HG03571 (cell line): ENCODE results near the gene AK5.
A peak's percentile ranks its signal among the peaks of the same experiment; 100 is the strongest.

Experiments
- ATAC-seq: cut with Tn5 transposase; IDR thresholded peaks from one replicate; pipeline ENCODE4 v1.9.1; 2021; ENCODE audit not compliant: unreplicated experiment

Gene AK5

DNA sequence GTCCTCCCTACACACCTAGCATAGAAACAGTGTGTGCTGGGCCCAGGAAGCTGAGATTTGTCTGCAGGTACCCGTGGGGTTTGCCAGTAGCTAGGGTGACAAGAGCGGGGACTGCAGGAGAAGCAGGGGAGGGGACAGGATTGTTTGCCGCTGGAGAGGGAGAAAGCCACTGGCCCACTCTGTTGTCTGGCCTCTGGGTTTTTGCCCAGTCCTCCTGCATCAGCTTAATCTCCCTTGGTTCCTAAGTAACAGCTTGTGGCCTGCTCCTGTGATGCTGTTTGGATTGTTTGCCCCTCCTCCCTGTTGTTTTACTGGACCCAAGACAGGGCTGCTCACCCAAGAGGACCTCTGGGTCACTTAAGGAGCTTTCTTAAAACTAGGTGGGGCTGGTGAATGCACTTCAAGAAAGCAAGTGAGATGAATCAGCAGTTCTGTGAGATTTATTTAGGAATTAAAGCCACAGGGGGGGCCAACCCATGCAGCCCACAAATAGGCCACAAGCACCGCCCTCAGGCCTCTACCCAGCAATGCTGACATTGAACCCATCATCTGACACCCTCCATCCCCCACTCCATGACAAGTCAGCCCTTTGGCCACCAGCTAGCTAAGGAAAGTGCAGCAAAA lies 257.8 kb downstream of the AK5 start:
- ATAC-seq = no peak

- ATAC-seq = no peak
These were observed 258.8 kb downstream of the AK5 start for GRCh38 chr1:77540501-77541161.

DNA sequence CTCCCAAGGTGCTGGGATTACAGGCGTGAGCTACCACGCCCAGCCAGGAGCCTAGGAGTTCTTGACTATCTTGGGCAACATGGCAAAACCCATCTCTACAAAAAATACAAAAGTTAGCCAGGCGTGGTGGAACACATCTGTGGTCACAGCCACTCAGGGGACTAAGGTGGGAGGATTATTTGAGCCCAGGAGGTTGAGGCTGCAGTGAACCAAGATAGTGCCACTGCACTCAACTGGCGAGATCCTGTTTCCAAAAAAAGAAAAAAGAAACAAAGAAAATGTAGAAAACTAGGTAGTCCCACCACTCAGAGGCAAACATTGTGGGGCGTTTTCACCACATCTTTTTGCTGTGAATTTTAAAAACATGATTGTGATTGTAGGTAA lies 259.3 kb downstream of the AK5 start:
- ATAC-seq = no peak

DNA sequence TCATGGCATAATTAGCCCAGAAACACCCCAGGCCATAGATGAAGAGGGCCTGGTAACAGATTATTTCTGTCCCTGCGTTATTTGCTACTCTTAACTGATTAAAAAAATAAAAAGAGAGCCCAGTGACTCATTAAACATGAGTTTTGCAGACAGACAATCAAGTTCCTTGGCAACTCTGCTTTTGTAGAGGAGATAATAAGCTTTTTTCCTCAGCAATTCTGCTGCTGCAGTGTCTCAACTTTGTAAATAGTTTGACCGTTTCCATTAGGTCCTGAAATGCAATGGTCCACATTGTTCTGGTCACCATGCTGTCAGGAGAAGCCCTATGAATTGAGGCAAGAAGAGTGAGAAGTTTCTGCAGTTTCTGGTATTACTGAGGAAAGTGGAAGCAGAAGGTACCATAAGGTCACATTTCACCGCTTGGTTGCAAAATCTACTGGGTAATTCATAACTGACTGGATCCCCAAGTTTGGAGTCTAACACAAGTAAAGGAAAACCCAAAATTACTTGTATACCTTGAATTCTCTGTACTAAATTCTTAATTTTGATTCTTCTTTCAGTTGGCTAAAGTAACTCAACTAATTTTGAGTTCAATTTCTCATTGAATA lies 261.1 kb downstream of the AK5 start:
- no peak for ATAC-seq

DNA sequence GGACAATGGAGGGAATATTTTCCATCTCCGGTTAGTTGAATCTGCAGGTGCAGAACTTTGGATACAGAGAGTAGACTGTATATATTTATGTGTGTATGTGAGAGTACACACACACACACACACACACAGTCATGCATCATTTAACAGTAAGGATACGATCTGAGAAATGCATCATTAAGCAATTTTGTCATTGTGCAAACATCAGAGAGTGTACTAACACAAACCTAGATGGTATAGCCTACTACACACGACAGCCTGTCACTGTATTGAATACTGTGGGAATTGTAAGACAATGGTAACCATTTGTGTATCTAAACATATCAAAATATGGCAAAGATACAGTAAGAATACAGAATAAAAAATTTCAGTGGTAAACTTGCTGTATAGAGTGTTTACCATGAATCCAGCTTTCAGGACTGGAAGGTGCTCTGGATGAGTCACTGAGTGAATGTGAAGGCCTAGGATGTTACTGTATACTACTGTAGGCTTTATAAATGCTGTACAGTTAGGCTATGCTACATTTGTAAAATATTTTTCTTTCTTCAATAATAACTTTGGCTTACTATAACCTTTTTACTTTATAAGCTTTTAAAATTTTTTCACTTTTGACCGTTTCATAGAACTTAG lies 262.1 kb downstream of the AK5 start:
- no peak for ATAC-seq

GRCh38 chr1:77544845-77545244 lies 263.0 kb downstream of the AK5 start:
- no peak for ATAC-seq

GRCh38 chr1:77545970-77546369 lies 264.2 kb downstream of the AK5 start:
- no peak for ATAC-seq

DNA sequence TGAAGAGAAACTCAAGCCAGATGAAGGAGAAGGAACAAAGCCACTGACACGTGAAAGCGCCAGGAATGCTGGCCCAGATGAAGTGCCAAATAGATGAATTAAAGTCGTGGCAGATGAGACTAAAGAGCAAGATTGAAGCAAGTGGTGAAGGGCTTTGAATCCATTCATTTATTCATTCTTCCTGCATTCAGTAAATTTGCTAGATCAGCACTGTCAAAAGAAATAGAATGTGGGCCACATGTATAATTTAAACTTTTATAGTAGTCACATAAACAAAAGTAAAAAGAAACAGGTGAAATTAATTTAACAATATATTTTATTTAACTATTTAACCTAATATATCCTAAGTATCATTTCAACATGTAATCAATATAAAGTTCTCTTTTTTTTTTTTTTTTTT lies 265.1 kb downstream of the AK5 start:
- no peak for ATAC-seq

- no peak for ATAC-seq
These were observed 266.5 kb downstream of the AK5 start for GRCh38 chr1:77548285-77548684.

DNA sequence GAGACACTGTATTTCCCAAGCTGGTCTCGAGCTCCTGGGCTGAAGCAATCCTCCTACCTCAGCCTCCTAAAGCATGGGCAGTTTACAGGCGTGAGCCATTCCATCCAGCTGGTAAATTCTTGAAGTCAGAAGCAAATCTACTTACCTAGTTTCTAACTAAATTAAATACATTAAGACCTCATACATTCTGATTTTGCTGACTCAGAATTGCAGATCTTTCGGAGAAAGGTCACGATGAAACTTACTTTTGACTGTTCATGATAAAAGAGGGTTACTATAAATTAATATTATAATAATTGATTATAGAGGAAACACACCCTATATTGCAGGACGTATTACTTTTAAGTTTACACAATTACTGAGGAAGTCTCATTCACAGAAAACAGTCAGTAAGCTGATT lies 268.3 kb downstream of the AK5 start:
- ATAC-seq = no peak

DNA sequence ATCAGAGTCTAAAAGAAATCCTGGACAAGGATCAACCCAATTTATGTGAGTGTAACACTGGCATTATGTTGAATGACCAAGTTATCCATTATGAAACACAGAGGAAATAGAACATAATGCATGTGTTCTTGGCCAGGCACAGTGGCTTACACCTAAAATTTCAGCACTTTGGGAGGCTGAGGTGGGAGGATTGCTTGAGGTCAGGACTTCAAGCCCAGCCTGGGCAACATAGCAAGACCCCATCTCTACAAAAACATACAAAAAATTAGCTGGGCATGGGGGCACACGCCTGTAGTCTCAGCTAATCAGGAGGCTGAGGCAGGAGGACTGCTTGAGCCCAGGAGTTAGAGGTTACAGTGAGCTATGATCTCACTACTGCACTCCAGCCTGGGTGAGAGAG lies 270.8 kb downstream of the AK5 start:
- no peak for ATAC-seq

GRCh38 chr1:77553568-77554291 lies 271.9 kb downstream of the AK5 start:
- no peak for ATAC-seq

DNA sequence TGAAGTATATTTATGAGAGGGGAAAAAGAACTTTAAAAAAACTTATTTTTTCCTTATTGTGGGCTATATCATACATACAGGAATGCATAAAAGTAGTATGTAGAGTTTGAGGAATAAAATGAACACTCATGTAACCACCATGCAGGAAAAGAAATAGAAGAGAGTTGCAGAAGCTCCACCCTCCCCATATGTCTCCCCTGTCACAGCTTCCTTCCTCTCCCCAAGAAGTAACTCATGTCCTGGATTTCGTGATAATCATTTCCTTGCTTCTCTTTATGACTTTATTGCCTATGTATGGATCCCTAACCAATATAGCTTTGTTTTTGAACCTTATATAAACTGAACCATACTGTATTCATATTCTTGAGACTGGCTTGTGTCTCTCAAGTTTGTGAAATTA lies 274.2 kb downstream of the AK5 start:
- no peak for ATAC-seq

DNA sequence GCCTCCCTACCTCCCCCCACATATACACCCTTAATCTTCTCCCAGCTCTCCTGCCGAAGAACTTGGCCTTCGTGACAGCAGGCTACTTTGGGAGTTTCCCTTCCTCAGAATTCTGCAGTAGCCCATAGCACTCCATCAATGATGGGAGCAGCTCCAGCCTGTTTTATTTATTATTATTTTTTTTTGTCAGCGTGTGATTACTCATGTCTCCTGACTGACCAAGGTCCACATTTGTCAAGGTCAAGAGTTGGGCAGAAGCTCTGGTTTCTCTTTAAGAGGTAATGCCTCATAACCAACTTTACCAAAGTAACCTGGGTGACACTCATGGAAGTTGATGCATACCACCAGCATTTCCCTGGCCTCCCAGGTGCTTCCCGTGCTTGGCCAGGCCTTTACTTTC lies 275.2 kb downstream of the AK5 start:
- no peak for ATAC-seq

- ATAC-seq = no peak
These were observed 276.9 kb downstream of the AK5 start for GRCh38 chr1:77558591-77559164.

- no peak for ATAC-seq
These were observed 278.9 kb downstream of the AK5 start for GRCh38 chr1:77560741-77561140.

- no peak for ATAC-seq
These were observed 280.9 kb downstream of the AK5 start for GRCh38 chr1:77562596-77563150.

- ATAC-seq = no peak
These were observed 283.5 kb downstream of the AK5 start for GRCh38 chr1:77565321-77565720.

DNA sequence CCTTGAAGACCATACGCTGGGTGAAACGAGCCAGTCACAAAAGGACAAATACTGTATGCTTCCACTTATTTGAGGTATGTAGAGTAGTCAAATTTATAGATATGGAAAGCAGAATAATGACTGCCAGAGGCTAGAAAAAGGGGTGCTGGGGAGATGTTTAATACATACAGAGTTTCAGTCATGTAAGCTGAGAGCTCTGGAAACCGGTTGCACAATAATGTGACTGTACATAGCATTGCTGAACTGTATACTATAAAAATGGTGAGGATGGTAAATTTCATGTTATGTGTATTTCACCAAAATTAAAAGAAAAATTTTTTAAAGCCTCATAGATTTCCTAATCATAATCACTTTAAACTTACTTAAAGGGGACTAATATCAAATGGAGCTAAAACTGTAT lies 289.8 kb downstream of the AK5 start:
- no peak for ATAC-seq

DNA sequence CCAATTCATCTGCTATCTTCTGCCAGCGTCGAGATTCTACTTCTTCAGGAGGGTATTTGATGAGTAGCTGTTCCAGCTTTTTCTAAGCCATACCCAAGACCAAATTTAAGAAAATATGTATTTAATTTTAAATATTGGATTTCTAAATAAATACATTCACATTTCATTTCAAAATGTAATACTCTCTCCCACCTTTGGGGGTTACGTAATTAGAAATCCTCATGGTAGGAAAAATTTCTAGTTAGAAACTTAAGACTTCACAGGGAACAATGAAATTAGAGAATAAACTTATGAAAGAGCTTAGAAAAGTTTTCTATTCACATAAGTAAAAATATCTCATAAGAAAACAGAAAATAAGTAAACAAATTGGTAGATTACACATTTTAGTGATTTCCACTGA lies 297.7 kb downstream of the AK5 start:
- no peak for ATAC-seq

- ATAC-seq = peak; percentile 75
These were observed 301.1 kb downstream of the AK5 start for GRCh38 chr1:77582905-77583304.
